Naive B cell (primary cell): ENCODE results near the gene COL25A1. TPM values are rescaled to one million over a fixed set of nuclear protein-coding genes. Genes with fewer than 3 reads are reported as not detected.

Experiments used
- ATAC-seq, 2 donors: fragments of 150-1000 bp; cut with Tn5 transposase; 2 replicates each; pipeline ENCODE4 v1.10.0; 2021; ENCODE audit warnings: low read depth in 2 of 2, mild to moderate bottlenecking in 2 of 2, moderate library complexity in 2 of 2
- DNase-seq: peaks from one replicate; pipeline ENCODE4 v3.0.0; 2022
- H3K27ac Mint-ChIP-seq, 6 donors: one replicate each; pipeline ENCODE4 v1.8.0; 2020 to 2022; ENCODE audit warnings: mild to moderate bottlenecking in 6 of 6, mixed read lengths in 6 of 6, moderate library complexity in 5 of 6, inconsistent platforms in 2 of 6
- H3K27me3 Mint-ChIP-seq, 3 donors: one replicate each; pipeline ENCODE4 v1.8.0; 2021 to 2022; ENCODE audit warnings: mixed read lengths in 3 of 3, mild to moderate bottlenecking in 1 of 3
- H3K36me3 Mint-ChIP-seq, 2 donors: one replicate each; pipeline ENCODE4 v1.8.0; 2020 to 2022; ENCODE audit warnings: mixed read lengths in 2 of 2, inconsistent platforms in 1 of 2, mild to moderate bottlenecking in 1 of 2
- H3K4me1 Mint-ChIP-seq, 3 donors: one replicate each; pipeline ENCODE4 v1.8.0; 2020 to 2022; ENCODE audit warnings: mixed read lengths in 3 of 3, inconsistent platforms in 1 of 3, mild to moderate bottlenecking in 1 of 3, moderate library complexity in 1 of 3
- H3K4me3 Mint-ChIP-seq, 8 donors: one replicate each; pipeline ENCODE4 v1.8.0; 2020 to 2022; ENCODE audit warnings: mild to moderate bottlenecking in 8 of 8, mixed read lengths in 8 of 8, moderate library complexity in 8 of 8, inconsistent platforms in 2 of 8
- H3K9me3 Mint-ChIP-seq, 7 donors: one replicate each; pipeline ENCODE4 v1.8.0; 2020 to 2022; ENCODE audit warnings: mixed read lengths in 7 of 7, mild to moderate bottlenecking in 5 of 7, inconsistent platforms in 2 of 7, moderate library complexity in 1 of 7
- polyA plus RNA-seq, 6 donors: library from polyadenylated mRNA; unstranded; fragments of 300-500 nt; fragmentation: Illumina TruSeq; gene quantifications; one replicate each; pipeline ENCODE4 v1.2.3, GENCODE V29; 2021; ENCODE audit warnings: low read depth in 6 of 6

The COL25A1 gene
- polyA plus RNA-seq, 6 donors from 2014 or later = not detected

- Mint-ChIP-seq H3K9me3 (peaks cover 10 to 42% (median 18%) of the 10 kb centered on the region in 7 donors), H3K4me3 (no peak overlapping the region), H3K36me3 (peaks cover 7 to 16% of the 10 kb centered on the region in 2 donors), H3K4me1 (no peaks in the 10 kb centered on the region), H3K27ac (no peak overlapping the region), H3K27me3 (peaks cover 13 to 24% (median 16%) of the 10 kb centered on the region in 3 donors)
- DNase-seq = no peak
- no peak for ATAC-seq
Measured at GRCh38 chr4:109313168-109314133, 11.0 kb upstream of the COL25A1 start.

- Mint-ChIP-seq H3K27me3 (peaks cover 49 to 68% (median 60%) of the 10 kb centered on the region in 3 donors), H3K4me1 (peaks cover 8 to 20% (median 18%) of the 10 kb centered on the region in 3 donors), H3K4me3 (peak overlapping the region; percentile 35 to 85 (median 74)), H3K9me3 (peaks cover 0 to 6% (median 0%) of the 10 kb centered on the region in 7 donors), H3K36me3 (peaks cover 0 to 7% of the 10 kb centered on the region in 2 donors), H3K27ac (peak overlapping the region in 1 of 6 donors; percentile 49)
- ATAC-seq = no peak
- no peak for DNase-seq
Measured at GRCh38 chr4:109303140-109303496, 660 bp upstream of the COL25A1 start.

DNA sequence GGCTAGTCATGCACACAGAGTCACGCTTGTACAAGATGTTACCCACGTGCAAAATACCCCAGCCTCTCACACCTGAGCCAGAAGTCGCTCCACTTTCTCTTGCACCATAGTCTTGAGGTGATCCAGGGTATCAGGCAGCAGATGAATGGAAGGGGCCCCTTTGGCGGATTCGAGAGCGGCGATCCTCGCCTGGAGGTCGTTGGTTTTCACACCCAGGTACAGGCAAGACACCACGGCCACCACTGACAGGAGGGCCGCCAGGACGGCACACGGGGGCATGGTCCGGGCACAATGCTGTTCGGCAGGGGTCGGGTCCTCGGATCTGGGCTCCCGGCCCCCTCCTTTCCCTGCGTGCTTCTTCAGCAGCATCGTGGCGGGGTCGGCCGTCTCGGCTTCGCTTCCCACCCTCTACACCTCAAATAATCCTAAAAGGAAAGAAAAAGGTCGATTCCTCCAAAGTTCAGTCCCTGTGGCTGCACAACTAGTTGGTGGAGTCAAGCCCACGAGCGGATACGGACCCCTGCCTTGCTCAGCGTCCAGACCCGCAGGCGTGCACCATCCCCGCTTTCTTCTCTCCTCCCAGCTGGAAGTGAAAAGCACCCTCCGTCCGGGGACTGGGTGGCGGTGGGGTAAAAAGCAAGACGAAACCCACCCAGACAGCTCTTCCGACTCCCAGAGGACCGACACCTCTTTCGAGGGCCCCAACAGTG, 652 bp downstream of the COL25A1 start:
- ATAC-seq = no peak
- no peak for DNase-seq
- Mint-ChIP-seq H3K9me3 (peaks cover 0 to 6% (median 0%) of the 10 kb centered on the region in 7 donors), H3K27me3 (peaks cover 45 to 68% (median 60%) of the 10 kb centered on the region in 3 donors), H3K36me3 (peaks cover 0 to 7% of the 10 kb centered on the region in 2 donors), H3K4me3 (peak overlapping the region; percentile 37 to 85 (median 76)), H3K4me1 (peaks cover 8 to 20% (median 18%) of the 10 kb centered on the region in 3 donors), H3K27ac (no peak overlapping the region)

DNA sequence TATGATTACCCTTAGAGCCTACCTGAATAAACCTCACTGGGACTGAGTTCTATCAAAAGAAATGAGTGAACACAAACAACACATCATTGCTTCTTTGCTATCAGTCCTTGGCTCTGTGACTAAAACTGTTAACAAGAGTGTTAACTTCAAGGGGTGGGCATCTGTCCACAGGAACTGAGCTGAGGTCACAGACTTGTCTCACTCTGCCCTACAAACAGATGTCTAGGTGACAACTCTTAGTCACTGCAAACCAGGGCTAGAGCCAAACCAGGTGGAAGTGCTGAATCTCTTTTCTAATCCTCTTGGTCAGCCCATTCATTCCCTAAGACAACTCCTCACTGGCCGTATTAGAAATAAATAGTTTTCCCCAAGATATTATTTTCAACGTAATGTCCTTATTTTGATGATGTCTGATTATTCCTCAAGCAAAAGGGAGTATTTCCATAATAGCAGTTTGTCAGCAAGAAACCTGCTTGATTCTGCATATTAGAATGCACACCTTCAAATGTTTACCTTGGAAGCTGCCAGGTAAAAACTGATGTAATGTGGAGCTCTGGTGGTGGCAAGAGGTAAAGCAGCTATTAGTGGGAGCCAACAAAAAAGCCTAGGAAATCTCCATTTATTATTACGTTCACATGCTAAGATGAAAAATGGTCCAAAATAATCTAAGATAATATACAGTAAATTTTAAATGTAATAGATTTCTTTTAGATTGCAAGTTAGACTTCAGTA, 4.0 kb downstream of the COL25A1 start:
- peaks cover 0 to 6% of the 10 kb centered on the region in 2 donors for H3K36me3 Mint-ChIP-seq
- ATAC-seq = no peak
- H3K9me3 Mint-ChIP-seq = peaks cover 0 to 6% (median 0%) of the 10 kb centered on the region in 7 donors
- H3K27me3 Mint-ChIP-seq = peaks cover 42 to 49% (median 46%) of the 10 kb centered on the region in 3 donors
- H3K4me1 Mint-ChIP-seq = peaks cover 8 to 20% (median 18%) of the 10 kb centered on the region in 3 donors
- DNase-seq = no peak
- H3K27ac Mint-ChIP-seq = no peak overlapping the region
- no peak overlapping the region for H3K4me3 Mint-ChIP-seq

DNA sequence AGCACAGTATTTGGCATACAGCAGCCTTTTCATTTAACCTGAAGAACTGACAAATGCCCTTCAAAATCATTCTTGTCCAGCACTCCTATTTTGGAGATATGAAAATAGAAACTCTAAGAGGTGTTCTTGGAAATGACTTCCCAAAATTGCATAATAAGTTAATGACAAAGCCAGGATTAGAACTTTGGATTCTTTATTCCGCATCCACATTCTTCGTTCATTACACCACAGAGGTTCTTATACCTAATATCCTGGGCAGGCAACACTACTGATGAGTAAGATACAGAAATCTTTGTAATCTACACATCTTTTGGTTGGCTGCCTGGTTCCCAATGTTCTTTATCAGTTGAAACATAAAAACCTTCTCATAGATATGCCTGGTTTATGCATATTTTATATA, 5.9 kb downstream of the COL25A1 start:
- no peaks in the 10 kb centered on the region for H3K36me3 Mint-ChIP-seq
- H3K4me3 Mint-ChIP-seq = no peak overlapping the region
- ATAC-seq (no peak), DNase-seq (no peak)
- H3K27me3 Mint-ChIP-seq = peaks cover 29 to 46% (median 42%) of the 10 kb centered on the region in 3 donors
- no peak overlapping the region for H3K27ac Mint-ChIP-seq
- H3K9me3 Mint-ChIP-seq = peaks cover 0 to 5% (median 0%) of the 10 kb centered on the region in 7 donors
- peaks cover 0 to 4% (median 4%) of the 10 kb centered on the region in 3 donors for H3K4me1 Mint-ChIP-seq

DNA sequence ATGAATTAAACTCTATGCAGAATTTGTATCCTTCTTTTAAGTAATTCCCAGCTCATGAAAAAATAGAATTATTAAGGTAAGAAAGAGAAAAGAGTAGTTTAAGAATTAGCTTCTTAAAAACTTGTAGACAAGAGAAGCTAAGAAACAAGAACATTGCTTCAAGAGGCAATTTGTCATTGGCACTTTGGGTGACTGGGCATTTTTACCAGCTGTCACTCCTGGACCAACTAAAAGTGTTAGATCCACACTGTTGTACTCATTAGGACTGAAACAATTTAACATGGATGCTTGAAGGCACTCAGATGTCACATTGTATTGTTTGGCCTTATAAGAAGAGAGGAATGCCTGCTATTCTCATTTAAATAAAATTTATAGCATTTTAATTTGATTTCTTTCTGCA, 7.4 kb downstream of the COL25A1 start:
- Mint-ChIP-seq H3K36me3 (no peaks in the 10 kb centered on the region), H3K4me3 (no peak overlapping the region), H3K4me1 (no peaks in the 10 kb centered on the region), H3K27ac (no peak overlapping the region), H3K9me3 (peaks cover 0 to 2% (median 0%) of the 10 kb centered on the region in 7 donors), H3K27me3 (peaks cover 14 to 38% (median 27%) of the 10 kb centered on the region in 3 donors)
- ATAC-seq (no peak), DNase-seq (no peak)

- DNase-seq = no peak
- peak overlapping the region in 1 of 6 donors; percentile 4 for H3K27ac Mint-ChIP-seq
- no peaks in the 10 kb centered on the region for H3K4me1 Mint-ChIP-seq
- peaks cover 9 to 33% (median 22%) of the 10 kb centered on the region in 3 donors for H3K27me3 Mint-ChIP-seq
- H3K4me3 Mint-ChIP-seq = no peak overlapping the region
- ATAC-seq = no peak
- no peaks in the 10 kb centered on the region for H3K9me3 Mint-ChIP-seq
- H3K36me3 Mint-ChIP-seq = no peaks in the 10 kb centered on the region
Measured at GRCh38 chr4:109294468-109295020, 7.9 kb downstream of the COL25A1 start.

DNA sequence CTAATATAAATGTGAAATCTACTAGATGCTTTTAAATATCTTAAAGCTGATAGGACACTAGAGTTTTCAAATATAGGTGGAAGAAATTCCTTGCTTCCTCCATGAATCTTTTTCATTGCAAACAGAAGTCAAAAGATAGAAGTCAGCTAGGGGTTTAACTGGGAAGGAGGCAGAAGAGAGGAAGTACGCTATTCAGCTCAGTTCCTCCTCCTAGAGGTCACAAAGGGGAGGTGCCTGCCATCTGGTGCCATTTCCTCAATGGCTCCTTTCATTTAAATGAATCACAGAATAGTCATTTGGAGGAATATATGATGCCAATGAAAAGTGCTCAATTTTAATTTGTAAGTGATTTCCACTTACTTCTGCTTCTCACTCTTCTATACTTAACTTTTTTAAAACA, 8.5 kb downstream of the COL25A1 start:
- H3K27ac Mint-ChIP-seq = no peak overlapping the region
- DNase-seq (no peak), ATAC-seq (peak in 1 of 2 donors; percentile 43)
- no peaks in the 10 kb centered on the region for H3K4me1 Mint-ChIP-seq
- H3K9me3 Mint-ChIP-seq = no peaks in the 10 kb centered on the region
- H3K36me3 Mint-ChIP-seq = no peaks in the 10 kb centered on the region
- no peak overlapping the region for H3K4me3 Mint-ChIP-seq
- peaks cover 8 to 32% (median 22%) of the 10 kb centered on the region in 3 donors for H3K27me3 Mint-ChIP-seq

GRCh38 chr4:109291707-109292238, 10.7 kb downstream of the COL25A1 start:
- no peaks in the 10 kb centered on the region for H3K36me3 Mint-ChIP-seq
- H3K4me1 Mint-ChIP-seq = no peaks in the 10 kb centered on the region
- peaks cover 0 to 31% (median 16%) of the 10 kb centered on the region in 3 donors for H3K27me3 Mint-ChIP-seq
- DNase-seq (no peak), ATAC-seq (no peak)
- no peaks in the 10 kb centered on the region for H3K9me3 Mint-ChIP-seq
- no peak overlapping the region for H3K4me3 Mint-ChIP-seq
- no peak overlapping the region for H3K27ac Mint-ChIP-seq

DNA sequence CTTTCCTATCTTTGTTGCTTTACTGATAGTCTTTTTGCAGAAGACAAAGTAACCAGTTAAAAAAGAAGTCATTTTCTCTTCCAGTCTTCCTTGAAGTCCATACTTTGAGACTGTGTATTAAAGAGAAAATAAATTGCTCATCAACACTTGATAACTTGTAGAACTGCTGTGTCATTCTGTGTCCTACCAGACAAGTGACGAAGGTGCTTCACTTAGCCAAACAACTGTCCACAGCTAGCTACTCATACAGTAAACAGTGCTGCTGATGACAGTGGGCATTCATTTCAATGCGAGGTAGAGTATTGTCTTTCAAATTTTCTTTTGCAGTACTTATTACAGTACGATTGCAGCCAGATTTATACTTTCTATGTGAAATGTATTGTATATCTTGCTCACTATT, 11.5 kb downstream of the COL25A1 start:
- DNase-seq (no peak), ATAC-seq (no peak)
- Mint-ChIP-seq H3K36me3 (no peaks in the 10 kb centered on the region), H3K9me3 (no peaks in the 10 kb centered on the region), H3K4me1 (no peaks in the 10 kb centered on the region), H3K27ac (no peak overlapping the region), H3K27me3 (peaks cover 0 to 25% (median 16%) of the 10 kb centered on the region in 3 donors), H3K4me3 (no peak overlapping the region)

- DNase-seq = no peak
- H3K36me3 Mint-ChIP-seq = no peaks in the 10 kb centered on the region
- H3K27ac Mint-ChIP-seq = no peak overlapping the region
- H3K9me3 Mint-ChIP-seq = peaks cover 0 to 3% (median 0%) of the 10 kb centered on the region in 7 donors
- no peak overlapping the region for H3K4me3 Mint-ChIP-seq
- peak; percentile 41 to 45 for ATAC-seq
- peaks cover 0 to 17% (median 0%) of the 10 kb centered on the region in 3 donors for H3K27me3 Mint-ChIP-seq
- H3K4me1 Mint-ChIP-seq = no peaks in the 10 kb centered on the region
Measured at GRCh38 chr4:109278594-109279031, 23.8 kb downstream of the COL25A1 start.

DNA sequence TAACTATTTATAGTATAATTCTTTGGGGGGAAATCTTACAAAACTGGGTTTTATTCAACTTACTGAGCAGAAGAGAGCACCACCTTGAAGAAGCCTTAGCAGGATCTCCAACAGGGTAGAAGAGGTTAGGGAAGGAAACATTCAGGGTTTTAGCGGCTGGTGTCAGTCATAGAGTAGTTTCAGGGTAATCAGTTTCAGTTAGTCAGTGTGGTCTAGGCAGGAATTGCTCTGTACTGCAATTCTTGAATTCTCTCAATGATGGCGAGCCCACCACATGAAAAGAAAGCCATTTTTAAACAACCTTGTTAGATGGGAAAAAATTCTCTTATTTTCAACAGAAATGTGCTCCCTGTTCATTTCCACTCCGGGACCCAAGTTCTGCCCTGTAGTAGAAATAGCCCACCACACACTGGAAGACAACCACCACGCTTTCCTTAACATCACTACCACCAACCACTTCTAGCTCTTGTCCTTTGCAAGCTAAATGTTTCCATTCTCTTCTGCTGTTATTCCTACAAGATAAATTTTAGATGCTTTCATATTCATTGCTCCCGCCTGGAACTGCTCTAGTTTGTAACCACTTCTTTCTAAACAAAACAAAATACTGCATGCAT, 25.9 kb downstream of the COL25A1 start:
- H3K36me3 Mint-ChIP-seq = no peaks in the 10 kb centered on the region
- no peak overlapping the region for H3K4me3 Mint-ChIP-seq
- H3K4me1 Mint-ChIP-seq = no peaks in the 10 kb centered on the region
- no peak overlapping the region for H3K27ac Mint-ChIP-seq
- no peak for DNase-seq
- peaks cover 0 to 3% (median 0%) of the 10 kb centered on the region in 7 donors for H3K9me3 Mint-ChIP-seq
- H3K27me3 Mint-ChIP-seq = peaks cover 0 to 22% (median 0%) of the 10 kb centered on the region in 3 donors
- no peak for ATAC-seq
